Pancreas (tissue), 10 donors: ENCODE measurements around the gene MAB21L1. TPM values are rescaled to one million over a fixed set of nuclear protein-coding genes. Genes with fewer than 3 reads are reported as not detected.

ENCODE experiments used
- ATAC-seq, 4 donors: fragments of 200-7000 bp; cut with Tn5 transposase; one replicate each; pipeline versions ENCODE4 v1.8.0 to v1.9.1; 2020; ENCODE audit warnings: mild to moderate bottlenecking in 4 of 4, moderate library complexity in 4 of 4
- DNase-seq, 6 donors: peaks; one replicate each; pipeline ENCODE4 v3.0.0-alpha.2; 2020
- FAIRE-seq: peaks from 2 replicates; lab custom pipeline; 2012; peaks lifted over from hg19 to GRCh38; lab: Jason Lieb, UNC
- H3K27ac ChIP-seq, 4 donors: fragments of 200-600 bp; sonication (generic); 1 replicate in 3 of 4; 2 replicates in 1 of 4; pipeline versions ENCODE4 v1.5.0 to v1.8.0; 2020
- H3K27me3 ChIP-seq, 4 donors: fragments of 200-600 bp; one replicate each; pipeline ENCODE4 v1.8.0; 2021
- H3K36me3 ChIP-seq, 3 donors: fragments of 200-600 bp; sonication (generic) in 1 of 3; one replicate each; pipeline versions ENCODE4 v1.5.0 to v1.8.0; 2020 to 2021
- H3K4me1 ChIP-seq, 3 donors: fragments of 200-600 bp; one replicate each; pipeline ENCODE4 v1.8.0; 2021
- H3K4me3 ChIP-seq, 4 donors: fragments of 200-600 bp; sonication (generic) in 2 of 4; one replicate each; pipeline versions ENCODE4 v1.5.0 to v1.8.0; 2020 to 2021
- H3K9me3 ChIP-seq, 4 donors: fragments of 200-600 bp; one replicate each; pipeline ENCODE4 v1.8.0; 2021
- CTCF ChIP-seq, 4 donors: fragments of 200-600 bp; sonication (generic) in 3 of 4; IDR thresholded peaks; one replicate each; pipeline versions ENCODE4 v1.5.0 to v1.8.0; 2021; ENCODE audit warnings: antibody characterized with exemption in 4 of 4
- WGBS, 2 donors: extraction: QIAGEN DNeasy Blood & Tissue Kit; methylation state at CpG; one replicate each; pipeline ENCODE4 v1.1.7; 2013; 5-methylcytosine and 5-hydroxymethylcytosine counted together
- intact Hi-C, 3 donors: fragments of 100-400 bp; cut with DNase I; formaldehyde crosslinking; loops; one replicate each; pipeline versions ENCODE4 v1.11.1 to v1.14.2; 2022
- polyA plus RNA-seq, 2 donors: library from polyadenylated mRNA; stranded (reverse); fragments of 200-250 nt; gene quantifications; one replicate each; pipeline ENCODE4 v1.2.3, GENCODE V29; 2013
- total RNA-seq, 6 donors: library from RNA; stranded (reverse); fragmentation: NEBNext Ultra II Directional in 4 of 6; extraction: Animal tissue kit (Norgen Biotek cat#: 25700) in 4 of 6; gene quantifications; one replicate each; pipeline versions ENCODE4 v1.2.1 to v1.2.4, GENCODE V29; 2021 to 2023
- donor health status: healthy with polysubstance abuse.
- donor health status: DM: no; HTN: no; CAD: no; lungs with moderate emphysema.
- donor health status: DM: no; HTN: no; CAD: no.
- donor health status: control.
- donor health status: control.
- donor health status: Bipolar disorder and iron deficiency.
- donor health status: DM: yes; HTN: yes; CAD: no.
- donor health status: DM: no; HTN: no; CAD: no.
- donor health status: DM: no; HTN: no; CAD: no.
- donor health status: DM: yes; HTN: yes; CAD: no.

MAB21L1 gene
- total and polyA plus RNA-seq, 8 donors = 0.09 to 0.26 (median 0.13) TPM; not detected in 4

DNA sequence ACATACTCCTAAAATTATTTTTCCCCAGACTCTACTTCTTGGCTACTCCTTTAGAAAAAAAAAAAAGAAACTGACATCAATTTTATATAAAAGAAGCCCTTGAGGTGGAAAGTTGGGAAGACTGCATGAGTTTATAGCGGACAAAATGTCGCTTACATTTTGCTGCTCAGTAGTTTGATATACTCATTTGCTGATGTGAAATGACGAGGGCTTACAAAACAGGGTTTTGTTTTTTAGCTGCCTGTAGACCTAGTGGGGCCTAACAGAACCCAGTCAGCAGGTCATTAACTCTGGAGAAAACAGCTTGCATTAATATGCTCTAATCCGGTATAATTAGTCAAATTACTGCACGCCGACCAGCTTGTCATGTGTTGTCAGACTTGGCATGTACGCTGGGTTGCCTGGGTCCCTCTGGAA, 37.6 kb upstream of the MAB21L1 start:
- 91 to 95% methylated on average over 7 of the region's 7 CpGs for WGBS, 2 donors
- no peak overlapping the region for H3K4me3 ChIP-seq
- H3K27ac ChIP-seq = no peak overlapping the region
- DNase-seq (no peak), ATAC-seq (no peak), FAIRE-seq (no peak)
- H3K9me3 ChIP-seq = no peaks in the 10 kb centered on the region
- TF ChIP-seq CTCF (IDR thresholded peaks at IDR 0.05) = no peak
- no peaks in the 10 kb centered on the region for H3K4me1 ChIP-seq
- H3K36me3 ChIP-seq = no peaks in the 10 kb centered on the region
- H3K27me3 ChIP-seq = no peaks in the 10 kb centered on the region
- intact Hi-C loops = no loop called here

- intact Hi-C loops = no loop called here
- Histone ChIP-seq H3K4me1 (no peaks in the 10 kb centered on the region), H3K27me3 (no peaks in the 10 kb centered on the region), H3K36me3 (no peaks in the 10 kb centered on the region), H3K4me3 (no peak overlapping the region), H3K27ac (no peak overlapping the region), H3K9me3 (no peaks in the 10 kb centered on the region)
- no peak for DNase-seq
- peak in 3 of 4 donors; percentile 52 to 66 (median 54) for ATAC-seq
- 63 to 71% methylated on average over 5 of the region's 5 CpGs for WGBS, 2 donors
- no peak for TF ChIP-seq CTCF (IDR thresholded peaks at IDR 0.05)
- FAIRE-seq = no peak
These were observed 35.9 kb upstream of the MAB21L1 start for GRCh38 chr13:35512271-35512920.

- intact Hi-C loops = no loop called here
- no peak overlapping the region for H3K4me3 ChIP-seq
- no peaks in the 10 kb centered on the region for H3K4me1 ChIP-seq
- no peaks in the 10 kb centered on the region for H3K9me3 ChIP-seq
- no peaks in the 10 kb centered on the region for H3K36me3 ChIP-seq
- TF ChIP-seq CTCF (IDR thresholded peaks at IDR 0.05) = no peak
- DNase-seq = no peak
- no peak for FAIRE-seq
- no peaks in the 10 kb centered on the region for H3K27me3 ChIP-seq
- no peak overlapping the region for H3K27ac ChIP-seq
- WGBS, 2 donors = 64 to 77% methylated on average over 3 of the region's 3 CpGs
- ATAC-seq = no peak
These were observed 26.0 kb upstream of the MAB21L1 start for GRCh38 chr13:35502456-35502855.

DNA sequence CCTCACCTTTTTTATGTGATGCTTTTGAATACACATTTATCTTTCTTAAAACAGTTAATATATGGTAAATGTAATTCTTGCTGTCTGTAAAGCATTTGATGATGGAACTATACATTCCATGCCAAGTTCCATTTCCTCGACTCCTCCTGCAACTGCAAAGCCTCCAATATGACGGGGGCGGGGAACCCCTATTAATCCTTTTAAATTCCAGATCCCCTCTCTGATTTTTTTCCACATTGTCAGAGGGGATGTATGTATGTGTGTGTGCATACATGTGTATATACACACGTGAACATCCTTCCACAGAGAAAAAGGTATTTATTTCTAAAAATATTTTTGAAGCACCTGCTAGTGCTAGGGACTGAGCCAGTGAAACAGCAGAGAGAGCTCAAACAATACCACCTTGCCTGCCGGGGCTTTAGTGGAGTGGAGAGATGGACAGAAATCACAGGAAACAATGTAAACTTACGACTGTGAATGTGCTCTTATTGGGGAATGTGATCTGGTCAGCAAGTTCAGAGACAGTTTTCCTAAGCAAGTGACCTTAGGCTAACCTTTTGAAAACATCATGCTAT, 25.3 kb upstream of the MAB21L1 start:
- no peak for FAIRE-seq
- DNase-seq = no peak
- no peak for TF ChIP-seq CTCF (IDR thresholded peaks at IDR 0.05)
- intact Hi-C loops = no loop called here
- H3K9me3 ChIP-seq = no peaks in the 10 kb centered on the region
- no peaks in the 10 kb centered on the region for H3K36me3 ChIP-seq
- H3K27ac ChIP-seq = no peak overlapping the region
- 73 to 75% methylated on average over 6 of the region's 6 CpGs for WGBS, 2 donors
- no peaks in the 10 kb centered on the region for H3K4me1 ChIP-seq
- no peak overlapping the region for H3K4me3 ChIP-seq
- H3K27me3 ChIP-seq = no peaks in the 10 kb centered on the region
- no peak for ATAC-seq

GRCh38 chr13:35500144-35500543, 23.7 kb upstream of the MAB21L1 start:
- Histone ChIP-seq H3K27me3 (no peaks in the 10 kb centered on the region), H3K4me3 (no peak overlapping the region), H3K36me3 (no peaks in the 10 kb centered on the region), H3K27ac (no peak overlapping the region), H3K9me3 (no peaks in the 10 kb centered on the region), H3K4me1 (no peaks in the 10 kb centered on the region)
- FAIRE-seq (no peak), ATAC-seq (no peak), DNase-seq (no peak)
- intact Hi-C loops = no loop called here
- whole genome bisulfite sequencing, 2 donors = 80% methylated on average over 2 of the region's 2 CpGs
- TF ChIP-seq CTCF (IDR thresholded peaks at IDR 0.05) = no peak
